D341Med (cell line): ENCODE data around the gene DNAH2.

Experiments
- DNase-seq: peaks from one replicate; pipeline ENCODE4 v3.0.0; 2012; ENCODE audit warnings: low spot score

The DNAH2 gene

GRCh38 chr17:7721612-7722011 is 4.1 kb downstream of the DNAH2 start:
- DNase-seq: no peak

- DNase-seq: no peak
Measured at GRCh38 chr17:7727886-7728285, 10.3 kb downstream of the DNAH2 start.

- no peak for DNase-seq
Measured at GRCh38 chr17:7729816-7730215, 12.3 kb downstream of the DNAH2 start.

- no peak for DNase-seq
Measured at GRCh38 chr17:7732981-7733539, 15.5 kb downstream of the DNAH2 start.

- DNase-seq: no peak
Measured at GRCh38 chr17:7737601-7738000, 20.1 kb downstream of the DNAH2 start.

- no peak for DNase-seq
Measured at GRCh38 chr17:7739746-7740145, 22.2 kb downstream of the DNAH2 start.

GRCh38 chr17:7740481-7741001 is 23.0 kb downstream of the DNAH2 start:
- no peak for DNase-seq

GRCh38 chr17:7742729-7743128 is 25.2 kb downstream of the DNAH2 start:
- no peak for DNase-seq

- DNase-seq: no peak
Measured at GRCh38 chr17:7744416-7744815, 26.9 kb downstream of the DNAH2 start.

- no peak for DNase-seq
Measured at GRCh38 chr17:7745748-7746470, 28.4 kb downstream of the DNAH2 start.

GRCh38 chr17:7747635-7748071 is 30.1 kb downstream of the DNAH2 start:
- DNase-seq: no peak

- DNase-seq: no peak
Measured at GRCh38 chr17:7748076-7748775, 30.7 kb downstream of the DNAH2 start.

- DNase-seq: no peak
Measured at GRCh38 chr17:7750321-7750821, 32.8 kb downstream of the DNAH2 start.

- no peak for DNase-seq
Measured at GRCh38 chr17:7754656-7755055, 37.1 kb downstream of the DNAH2 start.

- no peak for DNase-seq
Measured at GRCh38 chr17:7755095-7755890, 37.7 kb downstream of the DNAH2 start.

- no peak for DNase-seq
Measured at GRCh38 chr17:7756968-7757367, 39.4 kb downstream of the DNAH2 start.

- no peak for DNase-seq
Measured at GRCh38 chr17:7763919-7764318, 46.4 kb downstream of the DNAH2 start.

- DNase-seq: no peak
Measured at GRCh38 chr17:7767004-7767403, 49.5 kb downstream of the DNAH2 start.

GRCh38 chr17:7767405-7768021 is 50.0 kb downstream of the DNAH2 start:
- no peak for DNase-seq

- no peak for DNase-seq
Measured at GRCh38 chr17:7769854-7770253, 52.3 kb downstream of the DNAH2 start.

- DNase-seq: no peak
Measured at GRCh38 chr17:7774055-7774521, 56.5 kb downstream of the DNAH2 start.
